NCI-H2081 treated with DMSO at 0.1 percent for 48 hours (cell line): ENCODE data around the gene ZC3HAV1.
A peak's percentile ranks its signal among the peaks of the same experiment; 100 is the strongest.
"Not testable (repeated sequence)": the region's sequence is repeated elsewhere in the genome, so short reads cannot be mapped to it uniquely, and the experiment has no call there.

Source experiments
- DNase-seq: peaks from one replicate; lab custom pipeline; 2025; lab: John Stamatoyannopoulos, UW

ZC3HAV1 gene

GRCh38 chr7:139051655-139052054, 57.9 kb downstream of the ZC3HAV1 start:
- DNase-seq, result no peak

- no peak for DNase-seq
These were observed 59.6 kb downstream of the ZC3HAV1 start for GRCh38 chr7:139049936-139050335.

- no peak for DNase-seq
These were observed 60.4 kb downstream of the ZC3HAV1 start for GRCh38 chr7:139049111-139049510.

GRCh38 chr7:139047970-139048369, 61.5 kb downstream of the ZC3HAV1 start:
- no peak for DNase-seq

- peak; percentile 15 for DNase-seq
These were observed 63.4 kb downstream of the ZC3HAV1 start for GRCh38 chr7:139046143-139046542.

GRCh38 chr7:139044813-139045794, 64.4 kb downstream of the ZC3HAV1 start:
- DNase-seq, result no peak

GRCh38 chr7:139043823-139044812, 65.4 kb downstream of the ZC3HAV1 start:
- DNase-seq, result peak; percentile 2

GRCh38 chr7:139041378-139042085, 68.0 kb downstream of the ZC3HAV1 start:
- DNase-seq, result no peak

GRCh38 chr7:139038691-139039090, 70.8 kb downstream of the ZC3HAV1 start:
- DNase-seq, result no peak

GRCh38 chr7:139036901-139037300, 72.6 kb downstream of the ZC3HAV1 start:
- no peak for DNase-seq

- DNase-seq, result peak; percentile 12
These were observed 73.8 kb downstream of the ZC3HAV1 start, which contains the start of gene ZC3HAV1L for GRCh38 chr7:139035586-139036353. ZC3HAV1L (minus strand) TSS chr7:139036042; CDS start chr7:139036017, 25 bp downstream.

GRCh38 chr7:139034855-139035585, 74.5 kb downstream of the ZC3HAV1 start:
- no peak for DNase-seq

GRCh38 chr7:139034336-139034735, 75.2 kb downstream of the ZC3HAV1 start:
- no peak for DNase-seq

GRCh38 chr7:139033346-139034114, 76.0 kb downstream of the ZC3HAV1 start:
- no peak for DNase-seq

- DNase-seq, result no peak
These were observed 77.0 kb downstream of the ZC3HAV1 start for GRCh38 chr7:139032473-139032872.

GRCh38 chr7:139029353-139029752, 80.2 kb downstream of the ZC3HAV1 start:
- no peak for DNase-seq

GRCh38 chr7:139026551-139026950, 83.0 kb downstream of the ZC3HAV1 start:
- DNase-seq, result no peak

GRCh38 chr7:139025861-139026260, 83.7 kb downstream of the ZC3HAV1 start:
- DNase-seq, result not testable (repeated sequence)

- no peak for DNase-seq
These were observed 86.4 kb downstream of the ZC3HAV1 start for GRCh38 chr7:139023076-139023475.
